Uterus (tissue), 2 donors: ENCODE results near the gene ANKRD13C.
"Not testable (repeated sequence)": the region's sequence is repeated elsewhere in the genome, so short reads cannot be mapped to it uniquely, and the experiment has no call there.

Experiments
- POLR2A ChIP-seq, 2 donors: fragments of 450-650 bp; IDR thresholded peaks; one replicate each; pipeline ENCODE4 v1.6.1; 2016; ENCODE audit warnings: antibody characterized with exemption in 2 of 2, mild to moderate bottlenecking in 1 of 2, moderate library complexity in 1 of 2
- TF ChIP-seq, protein P1 (sequence below), 4 experiments: fragments of 200-600 bp in 2 of 4; fragments of 450-650 bp in 2 of 4; sonication (generic) in 2 of 4; IDR thresholded peaks; one replicate each; pipeline ENCODE4 v1.5.1; 2016 to 2019; ENCODE audit warnings: antibody characterized with exemption in 4 of 4, mild to moderate bottlenecking in 2 of 4, moderate library complexity in 1 of 4

DNA sequence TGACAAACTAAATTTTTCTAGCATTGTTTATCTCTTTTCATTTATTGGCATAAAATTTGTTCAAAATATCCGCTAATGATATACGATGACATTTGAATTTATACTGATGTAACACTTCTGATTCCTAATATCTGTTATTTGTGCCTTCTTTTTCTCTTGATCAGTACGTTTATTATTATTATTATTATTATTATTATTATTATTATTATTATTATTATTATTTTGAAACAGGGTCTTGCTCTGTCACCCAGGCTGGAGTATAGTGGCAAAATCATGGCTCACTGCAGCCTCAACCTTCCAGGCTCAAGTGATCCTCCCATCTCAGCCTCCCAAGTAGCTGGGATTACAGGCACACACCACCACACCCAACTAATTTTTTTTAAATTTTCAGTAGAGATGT, 14.9 kb downstream of the ANKRD13C start:
- TF ChIP-seq POLR2A (IDR thresholded peaks at IDR 0.05): not testable (repeated sequence)
- TF ChIP-seq, protein P1, sequence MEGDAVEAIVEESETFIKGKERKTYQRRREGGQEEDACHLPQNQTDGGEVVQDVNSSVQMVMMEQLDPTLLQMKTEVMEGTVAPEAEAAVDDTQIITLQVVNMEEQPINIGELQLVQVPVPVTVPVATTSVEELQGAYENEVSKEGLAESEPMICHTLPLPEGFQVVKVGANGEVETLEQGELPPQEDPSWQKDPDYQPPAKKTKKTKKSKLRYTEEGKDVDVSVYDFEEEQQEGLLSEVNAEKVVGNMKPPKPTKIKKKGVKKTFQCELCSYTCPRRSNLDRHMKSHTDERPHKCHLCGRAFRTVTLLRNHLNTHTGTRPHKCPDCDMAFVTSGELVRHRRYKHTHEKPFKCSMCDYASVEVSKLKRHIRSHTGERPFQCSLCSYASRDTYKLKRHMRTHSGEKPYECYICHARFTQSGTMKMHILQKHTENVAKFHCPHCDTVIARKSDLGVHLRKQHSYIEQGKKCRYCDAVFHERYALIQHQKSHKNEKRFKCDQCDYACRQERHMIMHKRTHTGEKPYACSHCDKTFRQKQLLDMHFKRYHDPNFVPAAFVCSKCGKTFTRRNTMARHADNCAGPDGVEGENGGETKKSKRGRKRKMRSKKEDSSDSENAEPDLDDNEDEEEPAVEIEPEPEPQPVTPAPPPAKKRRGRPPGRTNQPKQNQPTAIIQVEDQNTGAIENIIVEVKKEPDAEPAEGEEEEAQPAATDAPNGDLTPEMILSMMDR (IDR thresholded peaks at IDR 0.05): not testable (repeated sequence)
